ENCODE measurements around the gene SLC51A. TPM values are rescaled to one million over a fixed set of nuclear protein-coding genes. Genes with fewer than 3 reads are reported as not detected.

SLC51A gene
- total RNA-seq, 4 donors from 2014 or later: 25.6 to 284 (median 204) TPM

GRCh38 chr3:196186651-196187573 lies 29.4 kb upstream of the SLC51A start:
- no peaks in the 10 kb centered on the region for H3K36me3 ChIP-seq
- peak in 2 of 3 donors; percentile 62 to 80 for DNase-seq
- H3K9me3 ChIP-seq: no peaks in the 10 kb centered on the region
- H3K4me3 ChIP-seq: peak overlapping the region in 1 of 4 donors; percentile 23
- TF ChIP-seq POLR2A (IDR thresholded peaks at IDR 0.05): no peak
- TF ChIP-seq CTCF (IDR thresholded peaks at IDR 0.05): no peak
- peaks cover 0 to 24% (median 8%) of the 10 kb centered on the region in 4 donors for H3K4me1 ChIP-seq
- H3K27ac ChIP-seq: peak overlapping the region; percentile 22 to 73 (median 38)
- no peaks in the 10 kb centered on the region for H3K27me3 ChIP-seq

- H3K27ac ChIP-seq: peak overlapping the region in 1 of 4 donors; percentile 48
- H3K27me3 ChIP-seq: no peaks in the 10 kb centered on the region
- no peak for DNase-seq
- peaks cover 15 to 34% (median 23%) of the 10 kb centered on the region in 4 donors for H3K4me1 ChIP-seq
- TF ChIP-seq CTCF (IDR thresholded peaks at IDR 0.05): no peak
- no peak for TF ChIP-seq POLR2A (IDR thresholded peaks at IDR 0.05)
- H3K9me3 ChIP-seq: no peaks in the 10 kb centered on the region
- no peak overlapping the region for H3K4me3 ChIP-seq
- no peaks in the 10 kb centered on the region for H3K36me3 ChIP-seq
These were observed 26.6 kb upstream of the SLC51A start for GRCh38 chr3:196189566-196190347.

- Histone ChIP-seq H3K27ac (peak overlapping the region; percentile 76 to 91 (median 80)), H3K27me3 (no peaks in the 10 kb centered on the region), H3K9me3 (no peaks in the 10 kb centered on the region), H3K4me1 (peaks cover 15 to 48% (median 21%) of the 10 kb centered on the region in 4 donors), H3K4me3 (no peak overlapping the region), H3K36me3 (no peaks in the 10 kb centered on the region)
- peak in 2 of 3 donors; percentile 65 to 77 for DNase-seq
- TF ChIP-seq POLR2A (IDR thresholded peaks at IDR 0.05): no peak
- no peak for TF ChIP-seq CTCF (IDR thresholded peaks at IDR 0.05)
These were observed 24.3 kb upstream of the SLC51A start for GRCh38 chr3:196192036-196192523.

DNA sequence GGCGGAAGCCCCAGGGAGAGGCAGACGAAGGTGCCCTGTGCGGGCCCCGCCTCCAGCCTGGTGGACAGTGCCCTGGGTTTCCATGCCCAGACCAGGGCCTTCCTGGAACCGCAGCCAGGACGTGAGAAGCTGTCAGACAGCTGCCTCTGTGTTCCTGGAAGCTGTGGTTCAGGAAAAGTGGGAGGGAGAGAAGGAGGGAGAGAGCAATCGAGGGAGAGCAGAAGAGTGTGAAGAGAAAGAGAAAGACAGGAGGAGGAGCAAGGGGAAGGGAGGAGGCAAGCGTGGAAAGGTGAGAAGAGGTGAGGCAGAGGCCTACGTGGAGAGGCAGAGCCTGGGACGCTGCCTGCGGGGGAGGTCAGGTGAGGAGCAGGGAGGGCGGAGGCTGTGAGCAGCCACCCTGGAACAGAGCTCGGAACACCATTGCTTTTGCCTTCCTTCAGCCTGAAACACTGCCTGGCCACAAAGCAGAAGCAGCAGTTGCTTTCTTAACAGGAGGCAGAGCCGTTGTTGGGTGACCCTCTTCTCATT lies 23.7 kb upstream of the SLC51A start:
- Histone ChIP-seq H3K27ac (peak overlapping the region; percentile 76 to 91 (median 80)), H3K36me3 (no peaks in the 10 kb centered on the region), H3K4me1 (peaks cover 15 to 46% (median 20%) of the 10 kb centered on the region in 4 donors), H3K9me3 (no peaks in the 10 kb centered on the region), H3K4me3 (no peak overlapping the region), H3K27me3 (no peaks in the 10 kb centered on the region)
- TF ChIP-seq CTCF (IDR thresholded peaks at IDR 0.05) (no peak), POLR2A (IDR thresholded peaks at IDR 0.05) (no peak)
- DNase-seq: peak in 2 of 3 donors; percentile 68 to 69

- Histone ChIP-seq H3K27me3 (no peaks in the 10 kb centered on the region), H3K36me3 (no peaks in the 10 kb centered on the region), H3K4me1 (peaks cover 15 to 46% (median 20%) of the 10 kb centered on the region in 4 donors), H3K9me3 (no peaks in the 10 kb centered on the region), H3K27ac (peak overlapping the region; percentile 76 to 91 (median 80)), H3K4me3 (no peak overlapping the region)
- no peak for DNase-seq
- TF ChIP-seq POLR2A (IDR thresholded peaks at IDR 0.05): no peak
- no peak for TF ChIP-seq CTCF (IDR thresholded peaks at IDR 0.05)
These were observed 23.1 kb upstream of the SLC51A start for GRCh38 chr3:196193133-196193735.

Measured in Peyer's patch (tissue), 4 donors.